Smooth muscle cell (in vitro differentiated cells): ENCODE results near the gene ANXA9. TPM values are rescaled to one million over a fixed set of nuclear protein-coding genes. Genes with fewer than 3 reads are reported as not detected.
A peak's percentile ranks its signal among the peaks of the same experiment; 100 is the strongest.

Source experiments
- DNase-seq: peaks from one replicate; lab custom pipeline; 2025; ENCODE audit not compliant: unreplicated experiment; lab: John Stamatoyannopoulos, UW
- H2AFZ ChIP-seq: fragments of 200-600 bp; sonication (generic); 2 replicates; pipeline ENCODE4 v1.6.0; 2016; ENCODE audit warnings: antibody characterized with exemption, low read depth, mild to moderate bottlenecking
- H3F3A ChIP-seq: fragments of 200-600 bp; sonication (generic); 2 replicates; pipeline ENCODE4 v1.6.0; 2017; ENCODE audit warnings: antibody characterized with exemption, low read depth
- H3K27ac ChIP-seq: fragments of 200-600 bp; sonication (generic); 2 replicates; pipeline ENCODE4 v1.5.1; 2016; ENCODE audit warnings: low read depth, mild to moderate bottlenecking
- H3K27me3 ChIP-seq: fragments of 200-600 bp; sonication (generic); 2 replicates; pipeline ENCODE4 v1.6.1; 2016; ENCODE audit warnings: low read depth, mild to moderate bottlenecking
- H3K36me3 ChIP-seq: fragments of 200-600 bp; sonication (generic); 2 replicates; pipeline ENCODE4 v1.5.1; 2016; ENCODE audit warnings: low read depth
- H3K4me1 ChIP-seq: fragments of 200-600 bp; sonication (generic); 2 replicates; pipeline ENCODE4 v1.5.1; 2016; ENCODE audit warnings: low read depth
- H3K4me2 ChIP-seq: fragments of 200-600 bp; sonication (generic); 2 replicates; pipeline ENCODE4 v1.6.0; 2016; ENCODE audit warnings: mild to moderate bottlenecking
- H3K4me3 ChIP-seq: fragments of 200-600 bp; sonication (generic); 2 replicates; pipeline ENCODE4 v1.5.1; 2016; ENCODE audit warnings: mild to moderate bottlenecking
- H3K79me2 ChIP-seq: fragments of 200-600 bp; sonication (generic); 2 replicates; pipeline ENCODE4 v1.6.0; 2016; ENCODE audit warnings: low read depth, mild to moderate bottlenecking
- H3K9ac ChIP-seq: fragments of 200-600 bp; sonication (generic); 2 replicates; pipeline ENCODE4 v1.6.0; 2016; ENCODE audit warnings: low read depth
- H3K9me3 ChIP-seq: fragments of 200-600 bp; sonication (generic); replicated peaks from 2 replicates; pipeline ENCODE4 v1.5.1; 2016; ENCODE audit warnings: low read depth
- H4K20me1 ChIP-seq: fragments of 200-600 bp; sonication (generic); 2 replicates; pipeline ENCODE4 v1.6.0; 2016; ENCODE audit warnings: low read depth
- CTCF ChIP-seq: fragments of 200-600 bp; sonication (generic); IDR thresholded peaks from 2 replicates; pipeline ENCODE4 v1.5.1; 2017; ENCODE audit warnings: borderline replicate concordance, mild to moderate bottlenecking, antibody characterized with exemption; ENCODE audit not compliant: insufficient read depth, poor library complexity, severe bottlenecking
- WGBS: methylation state at CpG from one replicate; pipeline ENCODE4 v1.1.7; 2016; ENCODE audit warnings: low lambda C conversion rate; 5-methylcytosine and 5-hydroxymethylcytosine counted together
- polyA plus RNA-seq: library from polyadenylated mRNA; unstranded; fragments of >200 nt; fragmentation: Nextera tagmentation; extraction: Ambion mirVana; gene quantifications from 2 replicates; pipeline ENCODE4 v1.2.1, GENCODE V29; 2016
- total RNA-seq: library from RNA; depleted of rRNA; stranded (reverse); fragments of >200 nt; gene quantifications from 2 replicates; pipeline ENCODE4 v1.2.3, GENCODE V29; 2014

Gene ANXA9
- total and polyA plus RNA-seq, 2 experiments from 2014 or later: 0.31 to 2.6 TPM

DNA sequence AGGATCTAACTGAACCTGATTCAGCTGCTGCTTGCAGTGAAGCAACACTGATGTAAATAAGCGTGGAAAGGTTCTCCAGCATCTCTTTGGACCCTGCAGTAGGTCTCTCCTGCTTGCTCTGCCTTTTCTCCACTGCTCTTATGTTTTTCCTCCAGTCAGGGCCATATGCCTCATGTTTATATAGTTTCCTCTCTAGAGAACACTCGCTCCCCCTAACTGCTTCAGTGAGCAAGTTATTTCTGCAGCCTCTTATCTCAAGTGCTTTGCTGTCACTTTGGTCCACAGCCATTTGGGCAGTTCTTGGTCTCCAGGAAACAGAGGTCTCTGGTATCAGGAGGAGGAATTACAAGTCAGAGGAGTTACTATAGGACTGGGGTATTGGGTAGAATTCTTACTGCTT lies 31.4 kb downstream of the ANXA9 start:
- Histone ChIP-seq H3K79me2 (peaks cover 27% of the 10 kb centered on the region), H3F3A (no peaks in the 10 kb centered on the region), H3K9ac (no peak overlapping the region), H3K4me1 (peaks cover 5% of the 10 kb centered on the region), H3K9me3 (no peaks in the 10 kb centered on the region), H3K27me3 (no peaks in the 10 kb centered on the region), H3K4me3 (no peak overlapping the region), H3K4me2 (no peak overlapping the region), H3K36me3 (no peaks in the 10 kb centered on the region), H2AFZ (no peak overlapping the region), H4K20me1 (no peaks in the 10 kb centered on the region), H3K27ac (no peak overlapping the region)
- TF ChIP-seq CTCF: no peak
- DNase-seq: no peak
- WGBS: 46% methylated on average over 2 of the region's 2 CpGs

GRCh38 chr1:151024540-151025146 lies 42.6 kb downstream of the ANXA9 start:
- H3K79me2 ChIP-seq: no peaks in the 10 kb centered on the region
- no peak overlapping the region for H3K9ac ChIP-seq
- H3F3A ChIP-seq: no peaks in the 10 kb centered on the region
- no peak overlapping the region for H3K4me2 ChIP-seq
- H3K4me1 ChIP-seq: no peaks in the 10 kb centered on the region
- peak; percentile 2 for DNase-seq
- no peaks in the 10 kb centered on the region for H3K9me3 ChIP-seq
- H3K36me3 ChIP-seq: no peaks in the 10 kb centered on the region
- TF ChIP-seq CTCF: peak; percentile 55
- H4K20me1 ChIP-seq: no peaks in the 10 kb centered on the region
- WGBS: 38% methylated on average over 6 of the region's 6 CpGs
- no peaks in the 10 kb centered on the region for H3K27me3 ChIP-seq
- H3K4me3 ChIP-seq: no peak overlapping the region
- H3K27ac ChIP-seq: no peak overlapping the region
- H2AFZ ChIP-seq: no peak overlapping the region

GRCh38 chr1:151026460-151026859 lies 44.4 kb downstream of the ANXA9 start:
- Histone ChIP-seq H3K4me1 (no peaks in the 10 kb centered on the region), H3K4me2 (no peak overlapping the region), H3K9ac (no peak overlapping the region), H3K27me3 (no peaks in the 10 kb centered on the region), H3F3A (no peaks in the 10 kb centered on the region), H4K20me1 (no peaks in the 10 kb centered on the region), H3K4me3 (no peak overlapping the region), H3K27ac (no peak overlapping the region), H3K36me3 (no peaks in the 10 kb centered on the region), H2AFZ (no peak overlapping the region), H3K79me2 (no peaks in the 10 kb centered on the region), H3K9me3 (no peaks in the 10 kb centered on the region)
- TF ChIP-seq CTCF: no peak
- DNase-seq: no peak

- no peaks in the 10 kb centered on the region for H3K4me1 ChIP-seq
- H3K27ac ChIP-seq: no peak overlapping the region
- no peaks in the 10 kb centered on the region for H3K27me3 ChIP-seq
- no peaks in the 10 kb centered on the region for H3K9me3 ChIP-seq
- no peak overlapping the region for H3K9ac ChIP-seq
- H3K79me2 ChIP-seq: no peaks in the 10 kb centered on the region
- 99% methylated on average over 8 of the region's 8 CpGs for WGBS
- no peaks in the 10 kb centered on the region for H4K20me1 ChIP-seq
- H2AFZ ChIP-seq: no peak overlapping the region
- H3F3A ChIP-seq: no peaks in the 10 kb centered on the region
- H3K4me3 ChIP-seq: no peak overlapping the region
- H3K36me3 ChIP-seq: peaks cover 5% of the 10 kb centered on the region
- H3K4me2 ChIP-seq: no peak overlapping the region
- DNase-seq: no peak
- TF ChIP-seq CTCF: no peak
Measured at GRCh38 chr1:151032164-151032563, 50.1 kb downstream of the ANXA9 start.
